ENCODE data around the gene STK32C.

- TF ChIP-seq CTCF (IDR thresholded peaks at IDR 0.05 in 4 of 5, conservative IDR thresholded peaks at IDR 0.05 in 1 of 5) (no peak), POLR2A (IDR thresholded peaks at IDR 0.05) (no peak)
These were observed 105.4 kb downstream of the STK32C start for GRCh38 chr10:132202070-132202970.

Data from gastrocnemius medialis (tissue), 4 donors.